Endothelial cell of umbilical vein (primary cell): ENCODE data around the gene CEP70. TPM values are rescaled to one million over a fixed set of nuclear protein-coding genes. Genes with fewer than 3 reads are reported as not detected.

Experiments used
- BruUV-seq: library from RNA; stranded (reverse); fragments of 400-500 nt; replicated peaks from 2 replicates; lab custom pipeline; 2021; lab: Mats Ljungman, UMichigan
- CTCF ChIA-PET: fragments of 300-600, 350-600 bp; sonication (Branson Sonifier 250); formaldehyde crosslinking; loops from one replicate; lab custom pipeline; 2021; ENCODE audit warnings: antibody characterized with exemption, inconsistent platforms; lab: Charles Lee
- POLR2A ChIA-PET: fragments of 300-600, 350-600 bp; sonication (Branson Sonifier 250); formaldehyde crosslinking; loops from one replicate; lab custom pipeline; 2021; ENCODE audit warnings: antibody characterized with exemption, inconsistent platforms; lab: Charles Lee
- DNase-seq: peaks from one replicate; pipeline ENCODE4 v3.0.0-alpha.2; 2011; ENCODE audit warnings: low read depth, low spot score
- FAIRE-seq: peaks from 2 replicates; lab custom pipeline; 2011; peaks lifted over from hg19 to GRCh38; lab: Jason Lieb, UNC
- H2AFZ ChIP-seq: 2 replicates; pipeline ENCODE4 v1.6.0; 2012; ENCODE audit warnings: low read depth, low read length, control low read depth, inconsistent platforms
- H3K27ac ChIP-seq: 2 replicates; pipeline ENCODE4 v1.5.1; 2011; ENCODE audit warnings: low read depth, mild to moderate bottlenecking, control low read depth, low read length, moderate library complexity; ENCODE audit not compliant: insufficient read depth
- H3K27me3 ChIP-seq, 2 experiments: 2 replicates each; pipeline versions ENCODE4 v1.6.0 to v1.6.1; 2011; ENCODE audit warnings: low read length in 2 of 2, mixed read lengths in 1 of 2; ENCODE audit not compliant: control insufficient read depth in 2 of 2, insufficient read depth in 2 of 2
- H3K36me3 ChIP-seq, 2 experiments: 2 replicates in 1 of 2; 3 replicates in 1 of 2; pipeline ENCODE4 v1.5.1; 2011; ENCODE audit warnings: low read length in 2 of 2, mild to moderate bottlenecking in 1 of 2, moderate library complexity in 1 of 2; ENCODE audit not compliant: control insufficient read depth in 2 of 2, insufficient read depth in 2 of 2; ENCODE audit errors: extremely low read depth in 1 of 2
- H3K4me1 ChIP-seq: 3 replicates; pipeline ENCODE4 v1.5.1; 2011; ENCODE audit warnings: mild to moderate bottlenecking, low read length; ENCODE audit not compliant: control insufficient read depth, insufficient read depth; ENCODE audit errors: extremely low read depth
- H3K4me2 ChIP-seq: 2 replicates; pipeline ENCODE4 v1.6.1; 2011; ENCODE audit warnings: low read length, control low read depth, mixed read lengths; ENCODE audit not compliant: insufficient read depth
- H3K4me3 ChIP-seq, 3 experiments: fragments of 200-600 bp in 1 of 3; sonication (generic), shearing (Covaris generic) in 1 of 3; replicated peaks in 1 of 3; 2 replicates each; pipeline ENCODE4 v1.5.1; 2011 to 2016; ENCODE audit warnings: control low read depth in 3 of 3, low read length in 3 of 3, mild to moderate bottlenecking in 2 of 3, inconsistent platforms in 1 of 3, low read depth in 1 of 3, moderate library complexity in 1 of 3; ENCODE audit not compliant: insufficient read depth in 1 of 3
- H3K79me2 ChIP-seq: 2 replicates; pipeline ENCODE4 v1.6.0; 2012; ENCODE audit warnings: low read length, inconsistent platforms; ENCODE audit not compliant: control insufficient read depth, insufficient read depth
- H3K9ac ChIP-seq: replicated peaks from 2 replicates; pipeline ENCODE3; 2011; ENCODE audit warnings: low read length, control low read depth; ENCODE audit not compliant: insufficient read depth; ENCODE audit errors: extremely low read depth
- H3K9me1 ChIP-seq: replicated peaks from 3 replicates; pipeline ENCODE4 v1.6.0; 2011; ENCODE audit warnings: mild to moderate bottlenecking, low read length; ENCODE audit not compliant: control insufficient read depth, insufficient read depth; ENCODE audit errors: extremely low read depth
- H3K9me3 ChIP-seq: replicated peaks from 2 replicates; pipeline ENCODE4 v1.5.1; 2012; ENCODE audit warnings: low read length, inconsistent platforms; ENCODE audit not compliant: control insufficient read depth, insufficient read depth
- H4K20me1 ChIP-seq: replicated peaks from 2 replicates; pipeline ENCODE3; 2011; ENCODE audit warnings: mild to moderate bottlenecking, low read length; ENCODE audit not compliant: control insufficient read depth, insufficient read depth; ENCODE audit errors: extremely low read depth
- EZH2 ChIP-seq: IDR thresholded peaks from 2 replicates; pipeline ENCODE4 v1.6.1; 2012; ENCODE audit warnings: borderline replicate concordance, low read depth, mild to moderate bottlenecking, moderate library complexity, low read length, inconsistent platforms; ENCODE audit not compliant: severe bottlenecking
- FOS ChIP-seq: IDR thresholded peaks from 2 replicates; pipeline ENCODE4 v1.6.1; 2011; ENCODE audit warnings: mild to moderate bottlenecking, low read length, moderate library complexity, borderline replicate concordance; ENCODE audit not compliant: insufficient read depth
- GATA2 ChIP-seq: IDR thresholded peaks from 2 replicates; pipeline ENCODE4 v1.7.0; 2011; ENCODE audit warnings: low read depth, mild to moderate bottlenecking, moderate library complexity, mixed read lengths, low read length; ENCODE audit not compliant: insufficient read length, insufficient read depth
- JUN ChIP-seq: IDR thresholded peaks from 2 replicates; pipeline ENCODE4 v1.6.1; 2011; ENCODE audit warnings: borderline replicate concordance, low read depth; ENCODE audit not compliant: insufficient read length, insufficient read depth
- MYC ChIP-seq: IDR thresholded peaks from one replicate; pipeline ENCODE4 v1.6.1; 2011; ENCODE audit warnings: mild to moderate bottlenecking, low read depth, low read length
- POLR2A ChIP-seq: IDR thresholded peaks from 2 replicates; pipeline ENCODE4 v1.6.1; 2012; ENCODE audit warnings: low read depth, mild to moderate bottlenecking, control low read depth, low read length
- POLR2AphosphoS5 ChIP-seq: IDR thresholded peaks from 2 replicates; pipeline ENCODE4 v1.6.1; 2012; ENCODE audit warnings: low read depth, mild to moderate bottlenecking, control low read depth, low read length, moderate library complexity; ENCODE audit not compliant: insufficient read depth
- dilution Hi-C: fragments of 300-500 bp; cut with MboI; formaldehyde crosslinking; loops from one replicate; pipeline ENCODE4 v1.15.0; 2019; ENCODE audit warnings: low sequenced_read_pairs; ENCODE audit not compliant: extremely low pct_ligation_motif_present
- intact Hi-C: fragments of 100-400 bp; cut with micrococcal nuclease; formaldehyde crosslinking; loops from one replicate; pipeline ENCODE4 v1.10.0; 2022
- polyA plus RNA-seq, 4 experiments: library from polyadenylated mRNA; depleted of rRNA in 3 of 4; stranded (reverse) in 3 of 4; unstranded in 1 of 4; fragments of >200 nt; gene quantifications; 2 replicates each; pipeline versions ENCODE4 v1.2.1 to v1.2.3, GENCODE V29; 2011 to 2012; ENCODE audit warnings: missing spikeins in 1 of 4
- total RNA-seq: library from RNA; stranded (reverse); gene quantifications from 2 replicates; pipeline ENCODE4 v1.2.3, GENCODE V29; 2021
- TF ChIP-seq, protein P1 (sequence below), 2 donors: IDR thresholded peaks; 1 replicate in 1 of 2; 2 replicates in 1 of 2; pipeline ENCODE4 v1.5.1; 2011; ENCODE audit warnings: low read length in 2 of 2, mild to moderate bottlenecking in 2 of 2, moderate library complexity in 2 of 2, control low read depth in 1 of 2, inconsistent platforms in 1 of 2, low read depth in 1 of 2; ENCODE audit not compliant: insufficient read depth in 1 of 2; ENCODE audit errors: extremely low read depth in 1 of 2
- TF ChIP-seq, protein P2 (sequence below): IDR thresholded peaks from 2 replicates; pipeline ENCODE4 v1.6.1; 2011; ENCODE audit not compliant: insufficient read depth, insufficient read length

CEP70 gene
- total and polyA plus RNA-seq, 2 donors (not counting 3 experiments of a cell fraction or from before 2014, with no cell fraction given), result 2.1 to 16.9 TPM

DNA sequence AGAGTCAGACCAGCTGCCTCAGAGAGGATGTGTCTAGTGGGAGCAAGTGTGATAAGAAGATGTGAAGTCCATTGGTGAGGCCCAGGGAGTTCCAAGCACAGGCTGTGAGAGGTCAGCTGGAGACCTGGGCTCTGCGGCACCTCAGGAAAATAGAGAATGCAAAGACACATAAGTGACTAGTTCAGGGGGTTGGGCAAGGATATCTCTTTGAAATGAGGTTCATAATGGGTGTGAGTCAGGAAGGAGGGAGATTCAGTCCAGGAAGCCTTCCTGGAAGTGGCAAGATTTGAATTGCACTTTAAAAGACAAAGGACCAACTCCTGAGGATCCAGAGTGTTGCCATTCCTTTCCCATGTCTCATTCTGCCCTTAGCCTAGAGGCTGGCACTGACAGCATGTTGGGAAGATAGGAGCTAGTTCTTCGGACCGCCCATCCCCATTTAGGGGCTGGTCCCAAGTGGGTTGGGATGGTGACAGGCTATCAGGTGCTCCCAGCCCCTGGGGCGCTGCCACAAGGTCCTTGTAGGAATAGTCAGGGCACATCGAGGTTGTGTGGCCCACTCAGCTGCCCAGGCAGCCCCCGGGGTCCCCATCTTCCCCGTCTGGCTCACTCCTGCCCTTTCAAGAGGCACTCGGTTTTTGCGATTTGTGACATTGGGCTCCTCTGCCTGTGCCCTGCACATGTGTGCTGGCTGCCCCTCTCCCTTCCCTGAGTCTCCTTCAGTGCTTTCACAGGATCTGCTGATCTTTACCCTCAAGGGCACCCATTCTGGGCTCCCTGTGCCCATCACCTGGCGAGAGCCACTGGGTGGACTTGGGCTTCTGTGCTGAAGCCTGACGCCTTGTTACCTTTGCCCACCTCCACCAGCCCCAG lies 136.0 kb downstream of the CEP70 start:
- DNase-seq (no peak), FAIRE-seq (no peak)
- CTCF ChIA-PET, result no interaction called here
- Histone ChIP-seq H3K36me3 (no peaks in the 10 kb centered on the region), H2AFZ (no peak overlapping the region), H3K9me1 (no peaks in the 10 kb centered on the region), H3K27me3 (no peaks in the 10 kb centered on the region), H3K4me2 (no peak overlapping the region), H3K79me2 (no peaks in the 10 kb centered on the region), H3K4me1 (no peaks in the 10 kb centered on the region), H3K27ac (no peak overlapping the region), H3K9ac (no peak overlapping the region), H4K20me1 (no peaks in the 10 kb centered on the region), H3K9me3 (no peaks in the 10 kb centered on the region), H3K4me3 (no peak overlapping the region)
- POLR2A ChIA-PET, result no interaction called here
- dilution Hi-C loops, result no loop called here
- TF ChIP-seq GATA2 (no peak), JUN (no peak), POLR2A (no peak), FOS (no peak), POLR2AphosphoS5 (no peak), MYC (no peak), EZH2 (no peak)
- TF ChIP-seq, protein P1, sequence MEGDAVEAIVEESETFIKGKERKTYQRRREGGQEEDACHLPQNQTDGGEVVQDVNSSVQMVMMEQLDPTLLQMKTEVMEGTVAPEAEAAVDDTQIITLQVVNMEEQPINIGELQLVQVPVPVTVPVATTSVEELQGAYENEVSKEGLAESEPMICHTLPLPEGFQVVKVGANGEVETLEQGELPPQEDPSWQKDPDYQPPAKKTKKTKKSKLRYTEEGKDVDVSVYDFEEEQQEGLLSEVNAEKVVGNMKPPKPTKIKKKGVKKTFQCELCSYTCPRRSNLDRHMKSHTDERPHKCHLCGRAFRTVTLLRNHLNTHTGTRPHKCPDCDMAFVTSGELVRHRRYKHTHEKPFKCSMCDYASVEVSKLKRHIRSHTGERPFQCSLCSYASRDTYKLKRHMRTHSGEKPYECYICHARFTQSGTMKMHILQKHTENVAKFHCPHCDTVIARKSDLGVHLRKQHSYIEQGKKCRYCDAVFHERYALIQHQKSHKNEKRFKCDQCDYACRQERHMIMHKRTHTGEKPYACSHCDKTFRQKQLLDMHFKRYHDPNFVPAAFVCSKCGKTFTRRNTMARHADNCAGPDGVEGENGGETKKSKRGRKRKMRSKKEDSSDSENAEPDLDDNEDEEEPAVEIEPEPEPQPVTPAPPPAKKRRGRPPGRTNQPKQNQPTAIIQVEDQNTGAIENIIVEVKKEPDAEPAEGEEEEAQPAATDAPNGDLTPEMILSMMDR (IDR thresholded peaks at IDR 0.05; ENCODE audit: extremely low read depth in 1 of 2, insufficient read depth in 1 of 2, low read depth in 1 of 2, low read length in 2 of 2), result no peak
- TF ChIP-seq, protein P2, sequence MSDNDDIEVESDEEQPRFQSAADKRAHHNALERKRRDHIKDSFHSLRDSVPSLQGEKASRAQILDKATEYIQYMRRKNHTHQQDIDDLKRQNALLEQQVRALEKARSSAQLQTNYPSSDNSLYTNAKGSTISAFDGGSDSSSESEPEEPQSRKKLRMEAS, result no peak
- BruUV-seq, result no TSS peak
- intact Hi-C loops, result no loop called here
